ENCODE data around the gene GALT. TPM values are rescaled to one million over a fixed set of nuclear protein-coding genes. Genes with fewer than 3 reads are reported as not detected.

GALT gene
- total RNA-seq, 1 donor from 2014 or later = 48.9 TPM

GRCh38 chr9:34693560-34693959, 47.1 kb downstream of the GALT start:
- no peak for ATAC-seq
- no peak for DNase-seq (ENCODE audit: low spot score)
- intact Hi-C loops (cut with DNase I) = no loop called here

- ATAC-seq = no peak
- no peak for DNase-seq (ENCODE audit: low spot score)
- intact Hi-C loops (cut with DNase I) = no loop called here
Observed at GRCh38 chr9:34694811-34695210, 48.3 kb downstream of the GALT start.

Other genes with a start within 250 kb of the GALT start
- gene FAM219A, start 188.1 kb upstream of the GALT start, total RNA-seq = 29.8 TPM
- gene DNAI1, start 187.9 kb upstream of the GALT start, total RNA-seq = 0.58 TPM
- 23.5 TPM for gene ENHO, start 123.7 kb upstream of the GALT start, total RNA-seq
- 23.2 TPM for gene CNTFR, start 57.0 kb upstream of the GALT start, total RNA-seq
- 17.0 TPM for gene RPP25L, start 34.6 kb upstream of the GALT start, total RNA-seq
- gene DCTN3, start 26.2 kb upstream of the GALT start, total RNA-seq = 67.6 TPM
- gene ARID3C, start 17.6 kb upstream of the GALT start, total RNA-seq = 1.2 TPM
- 43.6 TPM for gene SIGMAR1, start 8.9 kb upstream of the GALT start, total RNA-seq
- 31.3 TPM for gene IL11RA, start 5.5 kb downstream of the GALT start, total RNA-seq
- gene CCL27, start 16.0 kb downstream of the GALT start, total RNA-seq = not detected
- gene CCL19, start 44.6 kb downstream of the GALT start, total RNA-seq = 1.3 TPM
- not detected for gene CCL21, start 63.5 kb downstream of the GALT start, total RNA-seq